C4-2B (cell line): ENCODE results near the gene SMTNL2.

ENCODE experiments used
- CTCF ChIP-seq: fragments of 450-650 bp; conservative IDR thresholded peaks from 2 replicates; pipeline ENCODE4 v1.5.1; 2017; ENCODE audit warnings: mild to moderate bottlenecking
- ZFX ChIP-seq: fragments of 450-650 bp; IDR thresholded peaks from 2 replicates; pipeline ENCODE4 v1.6.1; 2017

- no peak for TF ChIP-seq CTCF
- no peak for TF ChIP-seq ZFX
Observed at GRCh38 chr17:4544135-4544950, 40.0 kb upstream of the SMTNL2 start.
